ENCODE results near the gene PRR33. TPM values are rescaled to one million over a fixed set of nuclear protein-coding genes. Genes with fewer than 3 reads are reported as not detected.
"Not testable (repeated sequence)": the region's sequence is repeated elsewhere in the genome, so short reads cannot be mapped to it uniquely, and the experiment has no call there.

The PRR33 gene
- total RNA-seq, 1 experiment from 2014 or later, result not detected

DNA sequence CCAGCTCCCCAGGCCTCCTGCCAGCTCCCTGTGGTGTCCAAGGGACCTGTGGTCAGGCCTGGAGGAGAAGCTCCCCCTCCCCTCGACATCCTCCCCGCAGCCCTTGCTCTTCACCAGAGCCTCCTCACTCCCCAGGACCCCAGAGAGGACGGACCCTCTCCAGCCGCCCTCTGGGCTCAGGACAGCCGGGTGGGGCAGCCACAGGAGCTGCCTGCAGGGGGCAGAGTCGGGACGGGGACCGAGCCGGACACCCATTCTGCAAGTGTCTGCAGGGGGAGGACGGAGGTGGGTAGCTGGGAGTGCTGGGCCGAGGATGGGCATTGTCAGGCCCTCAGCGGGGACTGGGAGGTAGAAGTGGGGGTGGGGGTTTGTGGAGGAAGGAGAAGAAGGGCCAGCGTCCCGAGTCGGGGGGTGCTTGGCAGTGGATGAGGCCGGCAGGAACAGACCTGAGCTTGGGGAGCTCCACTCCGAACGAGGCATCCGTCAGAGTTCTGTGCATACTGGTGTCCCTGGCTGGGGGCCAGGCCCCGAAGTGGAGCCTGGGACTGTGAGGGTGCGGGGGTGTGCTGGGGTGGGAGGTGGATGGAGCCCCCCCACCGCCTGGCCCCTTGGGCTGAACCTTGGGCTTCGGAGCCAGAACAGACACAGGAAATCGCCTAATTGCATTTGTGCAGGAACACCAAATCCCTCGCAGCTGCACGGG lies 15.2 kb downstream of the PRR33 start:
- RAD21 ChIA-PET (ENCODE audit: low non-redundant PET in 1 of 2, low total read pairs in 2 of 2, uncharacterized antibody in 2 of 2, unreplicated experiment in 2 of 2), result interaction anchor here (0.8 to 1.0 kb wide), 2 partner anchors 40 to 275 kb away, joined by 3 to 5 read pairs; no protein-coding TSS in a partner anchor
- Histone ChIP-seq H3K9me3 (ENCODE audit: control insufficient read depth in 1 of 2, insufficient read depth in 1 of 2, low read depth in 1 of 2, low read length in 2 of 2) (no peaks in the 10 kb centered on the region), H3K36me3 (ENCODE audit: control insufficient read depth in 1 of 2, insufficient read depth in 2 of 2, low read length in 2 of 2) (no peaks in the 10 kb centered on the region), H3K4me3 (replicated peaks in 1 of 2; ENCODE audit: low read depth in 1 of 2, low read length in 2 of 2) (no peak overlapping the region), H3K4me2 (ENCODE audit: low read length) (0 out of 2 replicates have a peak overlapping the region, but pooled peaks have one; percentile 2), H2AFZ (ENCODE audit: low read depth, low read length, poor library complexity, severe bottlenecking) (no peak overlapping the region), H3K27ac (ENCODE audit: low read depth, low read length) (no peak overlapping the region; the same call in 1 of the 2 replicates), H3K79me2 (ENCODE audit: insufficient read depth, low read length) (no peaks in the 10 kb centered on the region), H3K27me3 (ENCODE audit: insufficient read depth, low read length) (no peaks in the 10 kb centered on the region), H4K20me1 (ENCODE audit: insufficient read depth) (no peaks in the 10 kb centered on the region), H3K9ac (ENCODE audit: low read length) (no peak overlapping the region), H3K4me1 (ENCODE audit: control insufficient read depth in 1 of 2, insufficient read depth in 2 of 2, low read length in 2 of 2) (peaks cover 0 to 4% of the 10 kb centered on the region in 2 experiments; a peak in 1 of 4 replicates), H3K9me2 (ENCODE audit: insufficient read depth) (no peaks in the 10 kb centered on the region)
- intact Hi-C loops (cut with micrococcal nuclease), result no loop called here
- DNase-seq (ENCODE audit: low read depth, low spot score) (no peak), ATAC-seq (peak; percentile 94)
- TF ChIP-seq POLR2AphosphoS5 (IDR thresholded peaks at IDR 0.05; ENCODE audit: low read depth, low read length), result no peak
- TF ChIP-seq CTCF (IDR thresholded peaks at IDR 0.05 in 2 of 3, conservative IDR thresholded peaks at IDR 0.05 in 1 of 3; ENCODE audit: borderline replicate concordance in 1 of 3, insufficient read depth in 1 of 3, low read depth in 2 of 3, low read length in 2 of 3), result peak; percentile 67 to 95 (median 79); a peak in 5 of 6 replicates
- no TSS peak for BruUV-seq (replicated peaks)
- CTCF ChIA-PET, result interaction anchor here (0.7 to 2.4 kb wide), 18 partner anchors 11 to 280 kb away, joined by 3 to 19 read pairs (median 4); partner anchors contain the start of gene SYT8
- POLR2A ChIA-PET, result no interaction called here

DNA sequence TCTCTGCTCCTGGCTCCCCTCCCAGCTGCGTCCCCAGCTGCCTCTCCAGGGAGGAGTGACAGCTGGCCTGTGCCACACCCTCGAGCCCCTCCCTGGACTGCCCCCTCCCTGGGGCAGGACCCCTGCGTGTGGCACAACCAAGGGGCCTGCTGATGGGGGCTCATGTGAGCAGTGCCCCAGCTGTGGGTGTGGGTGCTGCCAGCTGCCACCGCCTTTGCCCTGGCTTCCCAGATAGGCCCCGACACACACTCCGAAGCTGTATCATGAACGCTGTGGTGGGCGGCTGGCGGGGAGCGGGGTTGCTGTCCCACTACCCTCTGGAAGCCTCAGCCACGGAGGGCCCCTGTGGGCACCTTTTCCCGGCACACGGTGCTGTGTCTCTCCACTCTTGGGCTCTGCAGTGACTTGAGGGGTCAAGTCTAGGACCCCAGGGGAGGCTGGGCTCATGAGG lies 15.8 kb downstream of the PRR33 start:
- H3K27me3 ChIP-seq (ENCODE audit: insufficient read depth, low read length); H3K9me3 ChIP-seq (ENCODE audit: control insufficient read depth in 1 of 2, insufficient read depth in 1 of 2, low read depth in 1 of 2, low read length in 2 of 2); intact Hi-C loops (cut with micrococcal nuclease); H3K4me3 ChIP-seq (replicated peaks in 1 of 2; ENCODE audit: low read depth in 1 of 2, low read length in 2 of 2); H3K36me3 ChIP-seq (ENCODE audit: control insufficient read depth in 1 of 2, insufficient read depth in 2 of 2, low read length in 2 of 2); H3K27ac ChIP-seq (ENCODE audit: low read depth, low read length); ATAC-seq; H3K79me2 ChIP-seq (ENCODE audit: insufficient read depth, low read length); H2AFZ ChIP-seq (ENCODE audit: low read depth, low read length, poor library complexity, severe bottlenecking); H3K9me2 ChIP-seq (ENCODE audit: insufficient read depth); H3K4me1 ChIP-seq (ENCODE audit: control insufficient read depth in 1 of 2, insufficient read depth in 2 of 2, low read length in 2 of 2); POLR2A ChIA-PET; H3K9ac ChIP-seq (ENCODE audit: low read length); BruUV-seq (replicated peaks); H4K20me1 ChIP-seq (ENCODE audit: insufficient read depth); DNase-seq (ENCODE audit: low read depth, low spot score); H3K4me2 ChIP-seq (ENCODE audit: low read length): not testable (repeated sequence)
- ChIA-PET CTCF (interaction anchor here (0.7 to 2.4 kb wide), 13 partner anchors 11 to 281 kb away, joined by 3 to 19 read pairs (median 4); partner anchors contain the start of gene SYT8), RAD21 (ENCODE audit: low non-redundant PET in 1 of 2, low total read pairs in 2 of 2, uncharacterized antibody in 2 of 2, unreplicated experiment in 2 of 2) (interaction anchor here in 1 of 2 experiments (1.0 kb wide), 1 partner anchor 40 kb away, joined by 5 read pairs; no protein-coding TSS in a partner anchor)
